ENCODE data around the gene THPO.
"Not testable (repeated sequence)": the region's sequence is repeated elsewhere in the genome, so short reads cannot be mapped to it uniquely, and the experiment has no call there.

THPO gene

DNA sequence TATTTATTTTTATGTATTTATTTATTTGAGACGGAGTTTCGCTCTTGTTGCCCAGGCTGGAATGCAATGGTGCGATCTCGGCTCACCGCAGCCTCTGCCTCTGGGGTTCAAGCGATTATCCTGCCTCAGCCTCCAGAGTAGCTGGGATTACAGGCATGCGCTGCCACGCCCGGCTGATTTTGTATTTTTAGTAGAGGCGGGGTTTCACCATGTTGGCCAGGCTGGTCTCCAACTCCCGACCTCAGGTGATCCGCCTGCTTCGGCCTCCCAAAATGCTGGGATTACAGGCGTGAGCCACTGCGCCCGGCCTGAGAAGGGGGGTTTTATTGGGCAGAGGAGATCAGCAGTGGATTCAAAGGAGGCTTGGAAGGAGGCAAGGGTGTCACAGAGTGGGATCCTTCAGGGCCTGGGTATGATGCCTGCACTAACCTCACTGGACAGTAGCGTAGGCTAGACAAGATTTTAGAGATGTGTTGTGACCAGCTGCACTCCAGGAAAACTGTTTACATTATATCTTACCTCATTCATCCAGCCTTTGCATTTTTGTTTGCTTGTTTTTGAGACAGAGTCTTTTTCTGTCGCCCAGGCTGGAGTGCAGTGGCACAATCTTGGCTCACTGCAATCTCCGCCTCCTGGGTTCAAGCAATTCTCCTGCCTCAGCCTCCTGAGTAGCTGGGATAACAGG is 38.4 kb downstream of the THPO start:
- not testable (repeated sequence) for DNase-seq, H3K9me3 Mint-ChIP-seq, H3K4me3 Mint-ChIP-seq, H3K27ac Mint-ChIP-seq, H3K27me3 Mint-ChIP-seq
- peaks cover 30% of the 10 kb centered on the region for H3K4me1 Mint-ChIP-seq (ENCODE audit: low read depth)
- peaks cover 23% of the 10 kb centered on the region for H3K36me3 Mint-ChIP-seq (ENCODE audit: low read depth)

DNA sequence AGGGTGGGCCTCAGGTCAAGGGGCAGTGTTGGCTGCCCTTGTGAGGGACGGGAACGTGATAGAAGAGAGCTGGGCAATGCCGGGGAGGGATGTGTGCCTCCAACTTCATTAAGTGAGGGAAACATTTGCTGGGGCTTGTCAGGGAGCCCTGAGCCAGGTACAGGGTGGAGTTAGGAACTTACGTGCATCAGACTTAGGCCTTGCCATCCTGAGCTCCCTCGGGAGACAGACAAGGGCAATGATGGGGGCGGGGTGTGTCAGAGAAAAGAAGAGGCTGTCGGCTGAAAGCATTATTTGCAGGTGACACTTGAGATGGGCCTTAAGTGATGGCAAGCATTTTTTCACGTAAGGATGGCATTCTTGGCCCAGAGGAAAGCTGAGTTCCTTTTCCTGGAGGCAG is 39.0 kb downstream of the THPO start:
- Mint-ChIP-seq H3K27me3 (no peaks in the 10 kb centered on the region), H3K36me3 (ENCODE audit: low read depth) (peaks cover 29% of the 10 kb centered on the region), H3K4me3 (no peak overlapping the region), H3K27ac (no peak overlapping the region), H3K9me3 (no peaks in the 10 kb centered on the region), H3K4me1 (ENCODE audit: low read depth) (peaks cover 35% of the 10 kb centered on the region)
- no peak for DNase-seq

DNA sequence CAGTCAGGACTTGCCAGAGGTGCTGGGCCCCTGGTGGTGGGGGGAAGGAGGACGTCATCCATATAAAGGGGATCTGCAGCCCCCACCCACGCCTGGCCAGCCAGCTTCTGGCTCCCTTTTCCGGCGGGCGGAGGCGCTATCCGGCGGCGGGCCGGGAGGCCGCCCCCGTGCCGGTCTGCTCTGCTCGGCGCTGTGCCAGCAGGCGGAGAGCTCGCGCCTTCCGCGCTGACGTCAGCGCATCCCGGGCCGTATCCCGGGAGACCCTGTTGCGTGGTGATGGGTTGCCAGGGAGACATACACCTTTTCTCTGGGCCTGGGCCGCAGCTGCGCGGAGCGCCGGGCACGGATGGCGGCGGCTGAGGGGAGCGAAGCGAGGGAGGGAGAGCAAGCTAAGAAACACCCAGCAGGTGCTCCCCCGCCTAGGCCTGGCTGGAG is 39.5 kb downstream of the THPO start:
- Mint-ChIP-seq H3K27ac (peak overlapping the region; percentile 20), H3K9me3 (no peaks in the 10 kb centered on the region), H3K27me3 (no peaks in the 10 kb centered on the region), H3K4me3 (no peak overlapping the region), H3K4me1 (ENCODE audit: low read depth) (peaks cover 40% of the 10 kb centered on the region), H3K36me3 (ENCODE audit: low read depth) (peaks cover 34% of the 10 kb centered on the region)
- DNase-seq: no peak

DNA sequence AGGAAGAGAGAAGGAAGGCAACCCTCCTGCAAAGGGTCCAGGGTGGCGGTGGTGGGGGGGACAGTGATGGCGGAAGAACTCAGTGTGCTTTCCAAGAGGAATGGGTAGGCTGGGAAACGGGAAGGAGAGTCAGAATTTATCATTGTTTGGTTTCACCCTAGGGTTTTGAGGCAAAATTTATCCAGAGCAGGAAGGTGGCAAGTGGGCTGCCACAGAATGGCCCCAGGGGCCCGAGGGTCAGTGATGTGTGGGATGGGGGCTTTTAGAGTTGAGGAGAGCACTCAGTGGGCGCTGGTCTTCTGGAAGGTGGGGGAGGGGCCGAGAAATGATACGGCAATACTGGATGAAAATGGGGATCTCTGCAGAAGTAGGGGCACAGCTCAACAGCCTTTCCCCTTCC is 40.0 kb downstream of the THPO start:
- no peak for DNase-seq
- Mint-ChIP-seq H3K27ac (peak overlapping the region; percentile 20), H3K9me3 (no peaks in the 10 kb centered on the region), H3K4me1 (ENCODE audit: low read depth) (peaks cover 46% of the 10 kb centered on the region), H3K27me3 (no peaks in the 10 kb centered on the region), H3K36me3 (ENCODE audit: low read depth) (peaks cover 37% of the 10 kb centered on the region), H3K4me3 (peak overlapping the region; percentile 7)

DNA sequence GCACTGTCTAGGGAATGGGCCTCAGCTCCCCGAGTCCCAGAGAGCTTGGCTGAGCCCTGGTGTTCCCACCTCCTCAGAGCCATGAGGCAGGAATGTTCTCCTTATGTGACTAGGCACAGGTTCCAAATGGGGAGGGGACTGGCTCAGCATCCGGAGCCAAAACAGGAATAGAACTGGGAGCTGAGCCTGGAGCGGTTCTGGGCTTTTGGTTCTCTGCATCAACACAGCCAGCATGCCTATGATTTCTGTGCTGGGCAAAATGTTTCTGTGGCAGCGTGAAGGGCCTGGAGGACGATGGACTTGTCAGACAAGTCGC is 40.6 kb downstream of the THPO start, which contains the start of gene FAM131A:
TSS of gene FAM131A (plus strand) at position 202 of the 316 bp plus-strand sequence. CDS start at position 233, 31 bp downstream.
- Mint-ChIP-seq H3K27ac (peak within 1 kb of the TSS; percentile 83), H3K4me1 (ENCODE audit: low read depth) (peaks cover 52% of the 10 kb centered on the region), H3K9me3 (no peaks in the 10 kb centered on the region), H3K36me3 (ENCODE audit: low read depth) (peaks cover 39% of the 10 kb centered on the region), H3K4me3 (peak within 1 kb of the TSS; percentile 79), H3K27me3 (no peaks in the 10 kb centered on the region)
- DNase-seq: no peak

DNA sequence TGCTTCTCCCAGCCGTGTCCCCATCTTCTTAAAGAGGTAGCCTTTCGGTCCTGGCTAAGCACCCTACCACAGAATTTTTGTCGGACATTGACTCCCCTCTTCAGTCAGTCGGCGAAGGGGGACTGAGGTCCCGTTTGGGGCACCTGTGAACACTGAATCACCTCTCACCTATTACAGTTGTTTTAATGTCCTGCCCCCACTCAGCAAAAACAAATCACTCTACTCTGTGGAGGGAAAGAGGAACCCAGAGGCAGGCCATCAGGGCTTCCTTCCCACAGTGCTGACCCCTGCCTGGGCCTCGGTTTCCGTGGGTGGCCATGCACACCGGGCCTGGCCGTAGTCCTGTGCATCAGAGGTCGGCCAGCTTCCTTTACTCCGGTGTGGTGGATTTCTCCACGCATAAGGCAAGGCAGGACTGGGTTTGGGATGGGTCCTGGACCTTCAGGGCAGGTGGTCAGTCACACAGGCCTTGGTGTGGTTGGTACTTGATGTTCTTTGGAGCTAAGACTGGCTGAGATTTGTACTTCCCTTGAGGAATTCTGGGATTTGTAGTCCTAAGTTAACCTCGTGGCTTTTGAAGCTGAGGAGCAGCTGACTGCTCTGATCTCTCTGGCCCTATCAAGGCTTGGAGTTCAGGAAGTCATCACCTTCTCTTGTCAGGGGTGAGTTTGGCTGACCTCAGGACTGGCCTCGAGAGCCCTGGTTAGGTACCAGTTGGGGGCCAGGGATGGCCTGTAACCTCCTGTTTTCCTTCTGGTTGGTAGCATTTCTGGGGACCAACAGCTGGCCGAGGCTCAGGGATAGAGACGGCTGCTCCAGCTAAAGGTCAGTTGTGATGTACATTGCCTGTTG is 41.2 kb downstream of the THPO start:
- Mint-ChIP-seq H3K4me3 (peak overlapping the region; percentile 79), H3K27me3 (no peaks in the 10 kb centered on the region), H3K36me3 (ENCODE audit: low read depth) (peaks cover 44% of the 10 kb centered on the region), H3K4me1 (ENCODE audit: low read depth) (peaks cover 58% of the 10 kb centered on the region), H3K9me3 (no peaks in the 10 kb centered on the region), H3K27ac (peak overlapping the region; percentile 83)
- no peak for DNase-seq

DNA sequence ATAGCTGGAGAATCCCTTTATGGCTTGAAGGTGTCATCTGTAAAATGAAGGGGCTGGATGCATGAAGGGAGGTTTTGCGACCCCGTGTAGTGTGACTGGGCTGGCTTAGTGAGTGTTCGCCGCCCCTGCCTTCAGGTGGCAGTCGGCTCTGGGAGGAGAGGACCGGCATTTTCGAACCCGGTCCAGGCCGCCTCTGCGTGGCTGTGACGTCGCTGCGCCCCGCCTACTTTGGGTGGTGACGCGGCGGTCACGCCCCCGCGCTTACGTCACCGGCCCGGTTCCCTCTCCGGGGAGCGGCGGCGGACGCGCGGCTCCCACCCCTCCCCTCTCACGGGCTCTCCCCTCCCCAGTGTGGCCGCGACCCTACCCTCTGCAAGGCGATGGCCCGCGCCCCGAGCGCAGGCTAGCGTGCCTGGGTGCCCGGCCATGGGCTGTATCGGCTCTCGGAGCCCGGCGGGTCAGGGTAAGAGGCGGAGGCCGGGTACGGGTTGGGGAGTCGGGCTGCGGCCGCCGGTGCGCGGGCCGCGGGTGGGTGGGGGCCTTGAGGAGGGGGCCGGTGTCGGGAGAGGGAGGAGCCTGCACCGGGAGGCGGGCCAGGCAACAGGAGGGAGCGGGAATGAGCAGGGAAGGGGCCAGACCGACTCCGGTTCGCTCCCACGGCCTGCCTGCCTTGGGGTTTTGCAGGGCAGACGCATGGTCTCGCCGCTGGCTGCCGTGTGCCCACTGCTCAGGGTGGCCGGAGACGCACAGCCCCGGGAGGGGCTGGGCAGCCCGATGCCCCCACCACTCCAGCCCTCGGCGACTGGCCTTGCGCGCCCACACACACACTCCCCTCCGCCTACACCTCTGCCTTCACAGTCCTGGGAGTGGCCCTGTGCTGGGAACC is 42.1 kb downstream of the THPO start:
- H3K4me1 Mint-ChIP-seq (ENCODE audit: low read depth): peaks cover 66% of the 10 kb centered on the region
- no peaks in the 10 kb centered on the region for H3K27me3 Mint-ChIP-seq
- peak; percentile 96 for DNase-seq
- no peaks in the 10 kb centered on the region for H3K9me3 Mint-ChIP-seq
- peaks cover 51% of the 10 kb centered on the region for H3K36me3 Mint-ChIP-seq (ENCODE audit: low read depth)
- peak overlapping the region; percentile 94 for H3K27ac Mint-ChIP-seq
- H3K4me3 Mint-ChIP-seq: peak overlapping the region; percentile 79

DNA sequence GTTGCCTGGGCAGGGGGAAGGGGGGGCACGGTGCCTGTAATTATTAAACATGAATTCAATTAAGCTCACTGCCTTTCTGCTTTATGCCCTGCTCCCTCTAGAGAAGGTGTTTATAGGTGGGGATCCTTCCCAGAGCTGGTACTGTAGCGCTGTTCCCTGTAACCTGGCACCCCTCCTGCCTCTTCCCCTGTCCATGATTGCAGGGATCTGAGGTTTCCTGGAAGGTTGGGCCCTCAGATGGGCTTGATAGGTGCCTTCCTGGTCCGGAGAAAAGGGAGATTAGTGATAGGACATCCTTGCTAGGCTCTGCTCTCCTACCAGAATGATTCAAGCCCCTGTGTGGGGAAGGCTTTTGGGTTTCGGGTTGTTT is 42.7 kb downstream of the THPO start:
- DNase-seq: no peak
- peak overlapping the region; percentile 94 for H3K27ac Mint-ChIP-seq
- peaks cover 57% of the 10 kb centered on the region for H3K36me3 Mint-ChIP-seq (ENCODE audit: low read depth)
- H3K4me3 Mint-ChIP-seq: peak overlapping the region; percentile 79
- H3K27me3 Mint-ChIP-seq: no peaks in the 10 kb centered on the region
- no peaks in the 10 kb centered on the region for H3K9me3 Mint-ChIP-seq
- H3K4me1 Mint-ChIP-seq (ENCODE audit: low read depth): peaks cover 70% of the 10 kb centered on the region

DNA sequence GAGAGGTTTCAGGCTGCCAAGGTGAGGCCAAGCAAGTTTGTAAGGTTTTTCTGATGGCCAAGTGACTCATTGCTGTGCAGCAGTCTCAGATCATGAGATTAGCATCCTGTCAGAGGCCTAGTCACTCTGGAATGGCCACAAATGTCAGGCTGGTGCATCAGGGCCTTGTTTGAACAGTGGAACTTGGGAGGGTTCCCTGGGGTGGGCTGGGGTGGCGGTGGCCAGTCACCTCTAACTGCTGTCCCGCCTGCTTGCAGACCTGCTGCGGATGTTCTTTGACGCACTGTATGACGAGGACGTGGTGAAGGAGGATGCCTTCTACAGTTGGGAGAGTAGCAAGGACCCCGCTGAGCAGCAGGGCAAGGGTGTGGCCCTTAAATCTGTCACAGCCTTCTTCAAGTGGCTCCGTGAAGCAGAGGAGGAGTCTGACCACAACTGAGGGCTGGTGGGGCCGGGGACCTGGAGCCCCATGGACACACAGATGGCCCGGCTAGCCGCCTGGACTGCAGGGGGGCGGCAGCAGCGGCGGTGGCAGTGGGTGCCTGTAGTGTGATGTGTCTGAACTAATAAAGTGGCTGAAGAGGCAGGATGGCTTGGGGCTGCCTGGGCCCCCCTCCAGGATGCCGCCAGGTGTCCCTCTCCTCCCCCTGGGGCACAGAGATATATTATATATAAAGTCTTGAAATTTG is 43.4 kb downstream of the THPO start:
- no peaks in the 10 kb centered on the region for H3K9me3 Mint-ChIP-seq
- peak; percentile 57 for DNase-seq
- no peaks in the 10 kb centered on the region for H3K27me3 Mint-ChIP-seq
- peaks cover 74% of the 10 kb centered on the region for H3K4me1 Mint-ChIP-seq (ENCODE audit: low read depth)
- H3K36me3 Mint-ChIP-seq (ENCODE audit: low read depth): peaks cover 64% of the 10 kb centered on the region
- peak overlapping the region; percentile 7 for H3K4me3 Mint-ChIP-seq
- peak overlapping the region; percentile 94 for H3K27ac Mint-ChIP-seq

DNA sequence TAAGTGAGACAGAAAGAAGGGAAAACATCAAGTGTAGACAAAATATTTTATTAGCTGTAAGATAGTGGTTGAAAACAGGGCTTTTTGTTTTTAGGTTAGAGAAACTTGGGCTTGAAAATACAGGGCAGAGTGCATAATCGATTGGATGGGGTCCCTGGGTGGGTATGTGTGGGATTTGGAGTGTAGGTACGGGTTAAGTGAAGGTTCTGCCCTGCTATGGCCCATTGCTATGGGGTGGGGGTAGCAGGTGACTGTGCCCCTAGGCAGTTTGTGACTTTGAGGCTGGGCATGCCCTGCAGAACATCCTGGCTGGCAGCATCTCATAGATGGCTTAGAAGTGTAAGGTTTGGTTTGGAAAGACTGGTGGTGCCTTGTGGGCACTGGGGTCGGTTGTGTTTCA is 44.3 kb downstream of the THPO start:
- Mint-ChIP-seq H3K4me3 (no peak overlapping the region), H3K36me3 (ENCODE audit: low read depth) (peaks cover 73% of the 10 kb centered on the region), H3K27ac (peak overlapping the region; percentile 94), H3K4me1 (ENCODE audit: low read depth) (peaks cover 79% of the 10 kb centered on the region), H3K9me3 (no peaks in the 10 kb centered on the region), H3K27me3 (no peaks in the 10 kb centered on the region)
- no peak for DNase-seq

DNA sequence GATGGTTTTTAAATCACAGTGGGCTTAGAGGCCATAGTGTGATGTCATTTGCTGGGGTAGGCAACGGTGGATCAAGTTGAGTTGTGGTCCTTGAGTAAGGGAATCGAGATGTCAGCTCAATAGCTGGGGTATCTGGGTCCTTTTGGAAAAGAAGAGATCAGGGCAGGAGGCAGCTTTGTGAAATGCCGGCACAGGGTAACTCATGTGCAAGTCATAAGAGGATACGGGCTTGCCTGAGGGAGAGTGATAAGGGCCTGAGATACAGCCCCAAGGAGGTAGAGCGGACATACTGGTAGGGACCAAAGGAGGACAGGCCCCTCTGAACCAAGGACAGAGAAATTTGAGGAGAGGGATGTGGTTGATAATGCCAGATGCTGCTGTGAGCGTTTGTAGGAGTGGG is 44.8 kb downstream of the THPO start:
- peak overlapping the region; percentile 94 for H3K27ac Mint-ChIP-seq
- no peaks in the 10 kb centered on the region for H3K9me3 Mint-ChIP-seq
- no peak overlapping the region for H3K4me3 Mint-ChIP-seq
- peaks cover 78% of the 10 kb centered on the region for H3K36me3 Mint-ChIP-seq (ENCODE audit: low read depth)
- no peak for DNase-seq
- peaks cover 80% of the 10 kb centered on the region for H3K4me1 Mint-ChIP-seq (ENCODE audit: low read depth)
- H3K27me3 Mint-ChIP-seq: no peaks in the 10 kb centered on the region

DNA sequence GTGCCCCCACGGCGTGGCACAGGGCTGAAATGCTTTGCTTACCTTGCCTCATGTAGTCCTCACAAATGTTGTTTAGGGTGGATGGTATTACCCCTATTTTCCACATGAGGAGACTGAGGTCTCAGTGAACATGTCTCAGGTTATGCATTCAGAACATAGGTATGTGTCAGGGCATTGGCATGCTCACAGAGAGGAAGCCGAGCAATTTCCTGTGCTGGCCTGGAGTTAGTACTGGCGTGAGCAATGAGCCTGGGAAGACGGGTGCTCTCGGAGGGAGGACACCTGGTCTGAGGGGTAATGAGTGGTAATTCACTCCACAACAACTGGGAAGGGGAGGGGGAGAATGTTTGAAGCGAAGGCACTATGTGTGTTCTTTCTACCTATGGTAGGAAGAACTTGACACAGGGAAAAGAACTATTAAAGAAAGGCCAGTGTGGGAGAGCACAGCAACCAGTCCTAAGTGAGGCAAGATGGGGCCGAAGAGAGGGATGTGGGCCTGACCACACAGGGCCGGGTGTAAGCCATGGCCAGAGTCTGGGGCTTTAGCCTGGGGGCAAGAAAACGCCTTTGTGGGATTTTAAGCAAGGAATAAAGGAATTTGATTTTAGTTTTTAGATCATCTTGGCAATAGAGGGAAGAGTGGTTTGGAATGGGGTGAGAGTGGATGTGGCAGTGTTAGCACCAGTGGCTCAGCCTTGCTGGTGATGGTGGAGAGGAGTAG is 45.5 kb downstream of the THPO start:
- DNase-seq: no peak
- no peaks in the 10 kb centered on the region for H3K27me3 Mint-ChIP-seq
- H3K27ac Mint-ChIP-seq: peak overlapping the region; percentile 94
- no peak overlapping the region for H3K4me3 Mint-ChIP-seq
- no peaks in the 10 kb centered on the region for H3K9me3 Mint-ChIP-seq
- H3K36me3 Mint-ChIP-seq (ENCODE audit: low read depth): peaks cover 82% of the 10 kb centered on the region
- peaks cover 73% of the 10 kb centered on the region for H3K4me1 Mint-ChIP-seq (ENCODE audit: low read depth)

DNA sequence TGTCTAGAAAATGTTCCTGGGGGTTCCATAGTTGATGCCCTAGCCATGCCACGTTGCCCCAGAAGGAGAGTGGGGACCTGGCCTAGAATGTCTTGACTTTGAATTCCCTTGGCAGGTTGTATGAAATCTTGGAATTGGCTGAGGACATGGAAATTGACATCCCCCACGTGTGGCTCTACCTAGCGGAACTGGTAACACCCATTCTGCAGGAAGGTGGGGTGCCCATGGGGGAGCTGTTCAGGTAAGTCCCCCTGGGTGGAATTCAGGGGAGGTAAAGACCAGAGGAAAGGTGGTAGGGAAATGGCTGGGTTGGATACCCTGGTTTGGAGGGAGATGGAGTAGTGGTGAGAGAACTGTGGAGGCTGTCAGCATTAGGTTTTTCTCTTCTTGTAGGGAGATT is 49.5 kb downstream of the THPO start:
- Mint-ChIP-seq H3K27me3 (no peaks in the 10 kb centered on the region), H3K4me3 (no peak overlapping the region), H3K4me1 (ENCODE audit: low read depth) (peaks cover 70% of the 10 kb centered on the region), H3K36me3 (ENCODE audit: low read depth) (peaks cover 100% of the 10 kb centered on the region), H3K9me3 (no peaks in the 10 kb centered on the region), H3K27ac (peak overlapping the region; percentile 42)
- no peak for DNase-seq

Data from activated T-cell treated with anti-CD3 and anti-CD28 coated beads, Interleukin-2, amount 50 U/mL, for 24 hours (primary cell).